ENCODE results near the gene TNNI3K.

DNA sequence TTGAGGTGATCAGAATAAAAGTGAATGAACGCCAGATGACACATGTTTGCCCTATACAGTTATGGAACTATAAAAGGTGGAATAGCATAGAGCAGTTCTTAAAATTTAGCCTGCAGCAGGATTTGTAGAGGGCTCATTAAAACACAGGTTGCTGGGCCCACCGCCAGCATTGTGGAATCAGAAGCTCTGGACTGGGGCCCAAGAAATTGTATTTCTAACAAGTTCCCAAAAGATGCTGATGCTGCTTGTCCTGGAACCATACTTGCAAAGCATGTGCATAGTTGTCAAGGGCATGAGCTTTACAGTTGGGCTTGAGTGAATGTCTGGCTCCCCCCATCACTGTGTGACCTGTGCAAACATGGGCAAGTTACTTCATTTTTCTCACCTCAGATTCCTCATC lies 314.7 kb downstream of the TNNI3K start:
- TF ChIP-seq, protein P1, sequence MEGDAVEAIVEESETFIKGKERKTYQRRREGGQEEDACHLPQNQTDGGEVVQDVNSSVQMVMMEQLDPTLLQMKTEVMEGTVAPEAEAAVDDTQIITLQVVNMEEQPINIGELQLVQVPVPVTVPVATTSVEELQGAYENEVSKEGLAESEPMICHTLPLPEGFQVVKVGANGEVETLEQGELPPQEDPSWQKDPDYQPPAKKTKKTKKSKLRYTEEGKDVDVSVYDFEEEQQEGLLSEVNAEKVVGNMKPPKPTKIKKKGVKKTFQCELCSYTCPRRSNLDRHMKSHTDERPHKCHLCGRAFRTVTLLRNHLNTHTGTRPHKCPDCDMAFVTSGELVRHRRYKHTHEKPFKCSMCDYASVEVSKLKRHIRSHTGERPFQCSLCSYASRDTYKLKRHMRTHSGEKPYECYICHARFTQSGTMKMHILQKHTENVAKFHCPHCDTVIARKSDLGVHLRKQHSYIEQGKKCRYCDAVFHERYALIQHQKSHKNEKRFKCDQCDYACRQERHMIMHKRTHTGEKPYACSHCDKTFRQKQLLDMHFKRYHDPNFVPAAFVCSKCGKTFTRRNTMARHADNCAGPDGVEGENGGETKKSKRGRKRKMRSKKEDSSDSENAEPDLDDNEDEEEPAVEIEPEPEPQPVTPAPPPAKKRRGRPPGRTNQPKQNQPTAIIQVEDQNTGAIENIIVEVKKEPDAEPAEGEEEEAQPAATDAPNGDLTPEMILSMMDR (IDR thresholded peaks at IDR 0.05; ENCODE audit: insufficient read depth, low read length), result no peak
- TF ChIP-seq POLR2AphosphoS5 (IDR thresholded peaks at IDR 0.05; ENCODE audit: low read depth), result no peak
- TF ChIP-seq, protein P2, sequence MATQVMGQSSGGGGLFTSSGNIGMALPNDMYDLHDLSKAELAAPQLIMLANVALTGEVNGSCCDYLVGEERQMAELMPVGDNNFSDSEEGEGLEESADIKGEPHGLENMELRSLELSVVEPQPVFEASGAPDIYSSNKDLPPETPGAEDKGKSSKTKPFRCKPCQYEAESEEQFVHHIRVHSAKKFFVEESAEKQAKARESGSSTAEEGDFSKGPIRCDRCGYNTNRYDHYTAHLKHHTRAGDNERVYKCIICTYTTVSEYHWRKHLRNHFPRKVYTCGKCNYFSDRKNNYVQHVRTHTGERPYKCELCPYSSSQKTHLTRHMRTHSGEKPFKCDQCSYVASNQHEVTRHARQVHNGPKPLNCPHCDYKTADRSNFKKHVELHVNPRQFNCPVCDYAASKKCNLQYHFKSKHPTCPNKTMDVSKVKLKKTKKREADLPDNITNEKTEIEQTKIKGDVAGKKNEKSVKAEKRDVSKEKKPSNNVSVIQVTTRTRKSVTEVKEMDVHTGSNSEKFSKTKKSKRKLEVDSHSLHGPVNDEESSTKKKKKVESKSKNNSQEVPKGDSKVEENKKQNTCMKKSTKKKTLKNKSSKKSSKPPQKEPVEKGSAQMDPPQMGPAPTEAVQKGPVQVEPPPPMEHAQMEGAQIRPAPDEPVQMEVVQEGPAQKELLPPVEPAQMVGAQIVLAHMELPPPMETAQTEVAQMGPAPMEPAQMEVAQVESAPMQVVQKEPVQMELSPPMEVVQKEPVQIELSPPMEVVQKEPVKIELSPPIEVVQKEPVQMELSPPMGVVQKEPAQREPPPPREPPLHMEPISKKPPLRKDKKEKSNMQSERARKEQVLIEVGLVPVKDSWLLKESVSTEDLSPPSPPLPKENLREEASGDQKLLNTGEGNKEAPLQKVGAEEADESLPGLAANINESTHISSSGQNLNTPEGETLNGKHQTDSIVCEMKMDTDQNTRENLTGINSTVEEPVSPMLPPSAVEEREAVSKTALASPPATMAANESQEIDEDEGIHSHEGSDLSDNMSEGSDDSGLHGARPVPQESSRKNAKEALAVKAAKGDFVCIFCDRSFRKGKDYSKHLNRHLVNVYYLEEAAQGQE (IDR thresholded peaks at IDR 0.05; ENCODE audit: insufficient replicate concordance, low read depth), result no peak
- no peak for TF ChIP-seq GABPA (IDR thresholded peaks at IDR 0.05; ENCODE audit: low read depth)
- no peak for TF ChIP-seq SPI1 (IDR thresholded peaks at IDR 0.05; ENCODE audit: borderline replicate concordance, low read depth)

All from HL-60 (cell line).